A673 (cell line): ENCODE data around the gene CDADC1. TPM values are rescaled to one million over a fixed set of nuclear protein-coding genes. Genes with fewer than 3 reads are reported as not detected.

ENCODE experiments used
- BruUV-seq: library from RNA; stranded (reverse); fragments of 400-500 nt; replicated peaks from 2 replicates; lab custom pipeline; 2021; lab: Mats Ljungman, UMichigan
- CTCF ChIA-PET: fragments of 300-600 bp; sonication (Branson Sonifier 250); formaldehyde crosslinking; loops from one replicate; lab custom pipeline; 2022; ENCODE audit warnings: antibody characterized with exemption; lab: Charles Lee
- POLR2A ChIA-PET: fragments of 300-600 bp; sonication (Branson Sonifier 250); formaldehyde crosslinking; loops from one replicate; lab custom pipeline; 2022; ENCODE audit warnings: antibody characterized with exemption; ENCODE audit not compliant: low non-redundant PET; lab: Charles Lee
- DNase-seq: peaks from one replicate; pipeline ENCODE4 v3.0.0-alpha.2; 2015; ENCODE audit warnings: low spot score
- H3K27ac ChIP-seq: fragments of 200-600 bp; sonication (generic); 2 replicates; pipeline ENCODE4 v1.5.1; 2016; ENCODE audit warnings: mixed run types, low read depth, mild to moderate bottlenecking, mixed read lengths, antibody characterized with exemption, low read length; ENCODE audit not compliant: poor library complexity, severe bottlenecking
- H3K27me3 ChIP-seq: fragments of 200-600 bp; sonication (generic); replicated peaks from 2 replicates; pipeline ENCODE4 v1.6.1; 2017; ENCODE audit warnings: mixed run types, low read depth, mild to moderate bottlenecking, mixed read lengths, antibody characterized with exemption, low read length; ENCODE audit not compliant: insufficient read depth, poor library complexity
- H3K36me3 ChIP-seq: fragments of 200-600 bp; sonication (generic); 2 replicates; pipeline ENCODE4 v1.6.1; 2016; ENCODE audit warnings: mixed run types, mild to moderate bottlenecking, mixed read lengths, antibody characterized with exemption, low read length; ENCODE audit not compliant: insufficient read depth, poor library complexity, severe bottlenecking
- H3K4me1 ChIP-seq: fragments of 200-600 bp; sonication (generic); 2 replicates; pipeline ENCODE4 v1.6.1; 2017; ENCODE audit warnings: mixed run types, mild to moderate bottlenecking, mixed read lengths, antibody characterized with exemption, low read length; ENCODE audit not compliant: insufficient read depth, poor library complexity, severe bottlenecking
- H3K4me3 ChIP-seq: fragments of 200-600 bp; sonication (generic); 2 replicates; pipeline ENCODE4 v1.5.1; 2016; ENCODE audit warnings: low read depth, mixed run types, mild to moderate bottlenecking, mixed read lengths, low read length; ENCODE audit not compliant: poor library complexity, severe bottlenecking
- H3K9me3 ChIP-seq: fragments of 200-600 bp; sonication (generic); 2 replicates; pipeline ENCODE4 v1.6.1; 2016; ENCODE audit warnings: mixed run types, low read depth, mild to moderate bottlenecking, mixed read lengths, antibody characterized with exemption, low read length; ENCODE audit not compliant: poor library complexity, severe bottlenecking
- EZH2 ChIP-seq: fragments of 200-600 bp; sonication (generic); IDR thresholded peaks from 2 replicates; pipeline ENCODE4 v1.6.1; 2017; ENCODE audit warnings: borderline replicate concordance, low read depth, mild to moderate bottlenecking, mixed read lengths, antibody characterized with exemption, low read length; ENCODE audit not compliant: poor library complexity, severe bottlenecking
- intact Hi-C: fragments of 100-400 bp; cut with micrococcal nuclease; formaldehyde crosslinking; loops from one replicate; pipeline ENCODE4 v1.10.0; 2022; ENCODE audit not compliant: unreplicated experiment
- total RNA-seq: library from RNA; stranded (reverse); gene quantifications from 2 replicates; pipeline ENCODE4 v1.2.3, GENCODE V29; 2021
- TF ChIP-seq, protein P1 (sequence below): fragments of 300-800, 200-600 bp; sonication (generic); conservative IDR thresholded peaks from 2 replicates; pipeline ENCODE4 v1.5.1; 2017; ENCODE audit warnings: low read depth, mild to moderate bottlenecking, antibody characterized with exemption, low read length, moderate library complexity, mixed read lengths

The CDADC1 gene
- total RNA-seq, 1 experiment from 2014 or later, result 19.2 TPM

DNA sequence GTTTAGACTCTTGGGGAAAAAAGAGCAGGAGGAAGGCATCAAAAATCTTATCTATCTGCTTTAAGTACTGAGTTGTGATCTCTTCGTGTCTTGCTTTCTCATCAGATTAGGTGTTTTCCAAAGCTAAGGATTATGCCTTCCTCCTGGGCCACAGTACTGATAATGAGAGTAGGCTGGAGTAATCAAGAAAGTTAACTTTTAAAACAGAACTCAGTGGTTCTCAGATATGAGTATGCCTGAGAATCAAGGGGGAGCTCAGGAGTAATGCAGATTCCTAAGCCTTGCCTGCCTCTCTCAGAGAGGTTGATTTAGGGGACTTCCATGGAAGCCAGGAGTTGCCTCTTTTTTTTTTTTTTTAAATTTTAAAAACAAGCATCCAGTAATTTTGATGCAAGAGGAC is 23.5 kb downstream of the CDADC1 start:
- Histone ChIP-seq H3K4me1 (no peaks in the 10 kb centered on the region), H3K4me3 (no peak overlapping the region), H3K9me3 (no peaks in the 10 kb centered on the region), H3K27ac (no peak overlapping the region), H3K27me3 (no peaks in the 10 kb centered on the region), H3K36me3 (peaks cover 3% of the 10 kb centered on the region)
- intact Hi-C loops, result loop anchor here (10.0 kb wide), 1 partner anchor 486 kb away; no protein-coding TSS in a partner anchor
- no peak for DNase-seq
- BruUV-seq, result no TSS peak
- no peak for TF ChIP-seq EZH2
- TF ChIP-seq, protein P1, sequence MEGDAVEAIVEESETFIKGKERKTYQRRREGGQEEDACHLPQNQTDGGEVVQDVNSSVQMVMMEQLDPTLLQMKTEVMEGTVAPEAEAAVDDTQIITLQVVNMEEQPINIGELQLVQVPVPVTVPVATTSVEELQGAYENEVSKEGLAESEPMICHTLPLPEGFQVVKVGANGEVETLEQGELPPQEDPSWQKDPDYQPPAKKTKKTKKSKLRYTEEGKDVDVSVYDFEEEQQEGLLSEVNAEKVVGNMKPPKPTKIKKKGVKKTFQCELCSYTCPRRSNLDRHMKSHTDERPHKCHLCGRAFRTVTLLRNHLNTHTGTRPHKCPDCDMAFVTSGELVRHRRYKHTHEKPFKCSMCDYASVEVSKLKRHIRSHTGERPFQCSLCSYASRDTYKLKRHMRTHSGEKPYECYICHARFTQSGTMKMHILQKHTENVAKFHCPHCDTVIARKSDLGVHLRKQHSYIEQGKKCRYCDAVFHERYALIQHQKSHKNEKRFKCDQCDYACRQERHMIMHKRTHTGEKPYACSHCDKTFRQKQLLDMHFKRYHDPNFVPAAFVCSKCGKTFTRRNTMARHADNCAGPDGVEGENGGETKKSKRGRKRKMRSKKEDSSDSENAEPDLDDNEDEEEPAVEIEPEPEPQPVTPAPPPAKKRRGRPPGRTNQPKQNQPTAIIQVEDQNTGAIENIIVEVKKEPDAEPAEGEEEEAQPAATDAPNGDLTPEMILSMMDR, result no peak
- ChIA-PET POLR2A (no interaction called here), CTCF (interaction anchor here (1.0 kb wide), 1 partner anchor 10 kb away, joined by 5 read pairs; no protein-coding TSS in a partner anchor)

DNA sequence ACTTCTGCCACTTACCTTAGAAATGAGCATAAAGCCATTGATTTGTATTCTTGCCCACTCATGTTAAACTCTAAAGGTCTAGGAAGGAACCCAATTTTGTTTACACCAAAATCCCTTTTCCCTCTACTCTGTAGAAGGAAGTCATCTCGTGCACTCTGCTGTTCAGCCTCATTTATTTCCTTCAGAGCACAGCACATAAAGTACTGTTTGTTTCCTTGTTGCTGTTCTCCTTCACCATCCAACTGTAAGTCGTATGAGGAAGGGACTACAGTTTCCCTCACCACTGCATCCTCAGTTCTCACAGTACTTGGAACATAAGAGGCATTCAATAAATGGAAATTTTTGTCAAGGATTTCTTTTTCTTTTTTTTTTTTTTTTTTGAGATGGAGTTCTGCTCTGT is 24.6 kb downstream of the CDADC1 start:
- no peaks in the 10 kb centered on the region for H3K9me3 ChIP-seq
- no peak overlapping the region for H3K4me3 ChIP-seq
- no peak overlapping the region for H3K27ac ChIP-seq
- ChIA-PET POLR2A (no interaction called here), CTCF (no interaction called here)
- H3K4me1 ChIP-seq, result no peaks in the 10 kb centered on the region
- no peaks in the 10 kb centered on the region for H3K27me3 ChIP-seq
- DNase-seq, result no peak
- TF ChIP-seq, protein P1, result no peak
- TF ChIP-seq EZH2, result no peak
- intact Hi-C loops, result loop anchor here (10.0 kb wide), 1 partner anchor 487 kb away; no protein-coding TSS in a partner anchor
- peaks cover 3% of the 10 kb centered on the region for H3K36me3 ChIP-seq
- BruUV-seq, result no TSS peak

DNA sequence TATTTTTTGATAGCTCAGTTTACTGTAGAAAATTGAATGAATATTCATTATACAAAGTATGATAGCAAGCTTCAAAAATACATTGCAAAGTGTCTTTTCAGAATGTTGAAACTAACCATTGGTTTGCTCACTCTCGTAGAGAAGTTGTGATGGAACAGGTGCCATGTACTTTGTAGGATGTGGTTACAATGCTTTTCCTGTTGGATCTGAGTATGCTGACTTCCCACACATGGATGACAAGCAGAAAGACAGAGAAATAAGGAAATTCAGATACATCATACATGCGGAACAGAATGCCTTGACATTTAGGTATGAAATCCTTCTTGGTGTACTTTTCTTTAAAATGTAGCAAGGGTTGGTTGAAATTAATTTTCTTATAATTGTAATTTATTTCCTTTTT is 30.5 kb downstream of the CDADC1 start:
- ChIA-PET POLR2A (no interaction called here), CTCF (no interaction called here)
- no peak for TF ChIP-seq EZH2
- TF ChIP-seq, protein P1, result no peak
- intact Hi-C loops, result loop anchor here (10.0 kb wide), 1 partner anchor 493 kb away; no protein-coding TSS in a partner anchor
- H3K4me3 ChIP-seq, result no peak overlapping the region
- no peak for DNase-seq
- H3K4me1 ChIP-seq, result no peaks in the 10 kb centered on the region
- no peaks in the 10 kb centered on the region for H3K27me3 ChIP-seq
- BruUV-seq, result no TSS peak
- H3K9me3 ChIP-seq, result no peaks in the 10 kb centered on the region
- no peak overlapping the region for H3K27ac ChIP-seq
- H3K36me3 ChIP-seq, result no peaks in the 10 kb centered on the region
